Brain pericyte (primary cell): ENCODE results near the gene ZBTB7A.

ENCODE experiments used
- DNase-seq: peaks from one replicate; pipeline ENCODE4 v3.0.0-alpha.2; 2012; ENCODE audit warnings: low read depth, low spot score

Gene ZBTB7A

GRCh38 chr19:4068047-4068966 lies 1.6 kb upstream of the ZBTB7A start:
- no peak for DNase-seq

GRCh38 chr19:4067396-4068046 lies 822 bp upstream of the ZBTB7A start:
- no peak for DNase-seq

- DNase-seq = no peak
Observed at GRCh38 chr19:4066176-4066606, 508 bp downstream of the ZBTB7A start.

- peak; percentile 80 for DNase-seq
Observed at GRCh38 chr19:4065430-4066175, 1.1 kb downstream of the ZBTB7A start.

GRCh38 chr19:4064496-4065260 lies 2.0 kb downstream of the ZBTB7A start:
- no peak for DNase-seq

GRCh38 chr19:4064149-4064495 lies 2.6 kb downstream of the ZBTB7A start:
- DNase-seq = no peak

GRCh38 chr19:4063369-4064148 lies 3.1 kb downstream of the ZBTB7A start:
- DNase-seq = no peak

- DNase-seq = no peak
Observed at GRCh38 chr19:4062419-4063368, 4.0 kb downstream of the ZBTB7A start.

- DNase-seq = no peak
Observed at GRCh38 chr19:4061683-4062418, 4.8 kb downstream of the ZBTB7A start.

- no peak for DNase-seq
Observed at GRCh38 chr19:4061178-4061682, 5.5 kb downstream of the ZBTB7A start.

- no peak for DNase-seq
Observed at GRCh38 chr19:4060621-4061177, 6.0 kb downstream of the ZBTB7A start.

- DNase-seq = no peak
Observed at GRCh38 chr19:4059891-4060620, 6.6 kb downstream of the ZBTB7A start.

- no peak for DNase-seq
Observed at GRCh38 chr19:4059453-4059871, 7.2 kb downstream of the ZBTB7A start.

- DNase-seq = no peak
Observed at GRCh38 chr19:4058693-4059452, 7.8 kb downstream of the ZBTB7A start.

GRCh38 chr19:4057931-4058692 lies 8.6 kb downstream of the ZBTB7A start:
- no peak for DNase-seq

- no peak for DNase-seq
Observed at GRCh38 chr19:4055209-4055552, 11.5 kb downstream of the ZBTB7A start.
